Caco-2 (cell line): ENCODE results near the gene YKT6. TPM values are rescaled to one million over a fixed set of nuclear protein-coding genes. Genes with fewer than 3 reads are reported as not detected.

Source experiments
- BruUV-seq: library from RNA; stranded (reverse); fragments of 400-500 nt; replicated peaks from 2 replicates; lab custom pipeline; 2021; lab: Mats Ljungman, UMichigan
- CTCF ChIA-PET: fragments of 300-600 bp; sonication (Branson Sonifier 250); formaldehyde crosslinking; loops from one replicate; lab custom pipeline; 2022; ENCODE audit warnings: antibody characterized with exemption; lab: Charles Lee
- POLR2A ChIA-PET: fragments of 300-600 bp; sonication (Branson Sonifier 250); formaldehyde crosslinking; loops from one replicate; lab custom pipeline; 2022; ENCODE audit warnings: antibody characterized with exemption; lab: Charles Lee
- DNase-seq, 2 experiments: peaks; one replicate each; pipeline versions ENCODE4 v3.0.0 to v3.0.0-alpha.2; 2020 to 2022
- H3K27me3 ChIP-seq: replicated peaks from 2 replicates; pipeline ENCODE4 v1.6.0; 2011; ENCODE audit warnings: low read length; ENCODE audit not compliant: control insufficient read depth, insufficient read depth
- H3K36me3 ChIP-seq: 2 replicates; pipeline ENCODE4 v1.5.1; 2011; ENCODE audit warnings: low read length; ENCODE audit not compliant: control insufficient read depth, insufficient read depth
- H3K4me1 ChIP-seq: fragments of 250-450 bp; sonication (Bioruptor Pico); 2 replicates; pipeline ENCODE4 v1.5.1; 2020; ENCODE audit warnings: mild to moderate bottlenecking
- H3K4me3 ChIP-seq: 2 replicates; pipeline ENCODE4 v1.5.1; 2011; ENCODE audit warnings: low read depth, mild to moderate bottlenecking, control low read depth, low read length
- H3K9me3 ChIP-seq: fragments of 250-450 bp; sonication (Bioruptor Pico); 2 replicates; pipeline ENCODE4 v1.5.1; 2020; ENCODE audit warnings: mild to moderate bottlenecking, moderate library complexity
- H3K27ac Mint-ChIP-seq: one replicate; pipeline ENCODE4 v1.8.0; 2022; ENCODE audit warnings: mixed read lengths; ENCODE audit not compliant: unreplicated experiment
- H3K27me3 Mint-ChIP-seq: one replicate; pipeline ENCODE4 v1.8.0; 2022; ENCODE audit warnings: mixed read lengths; ENCODE audit not compliant: insufficient read depth, unreplicated experiment
- H3K36me3 Mint-ChIP-seq: one replicate; pipeline ENCODE4 v1.8.0; 2022; ENCODE audit warnings: mild to moderate bottlenecking, mixed read lengths; ENCODE audit not compliant: insufficient read depth, unreplicated experiment
- H3K4me1 Mint-ChIP-seq: one replicate; pipeline ENCODE4 v1.8.0; 2022; ENCODE audit warnings: low read depth, mixed read lengths; ENCODE audit not compliant: unreplicated experiment
- H3K4me3 Mint-ChIP-seq: one replicate; pipeline ENCODE4 v1.8.0; 2022; ENCODE audit warnings: mild to moderate bottlenecking, moderate library complexity, mixed read lengths; ENCODE audit not compliant: unreplicated experiment
- H3K9me3 Mint-ChIP-seq: one replicate; pipeline ENCODE4 v1.8.0; 2022; ENCODE audit warnings: mixed read lengths; ENCODE audit not compliant: unreplicated experiment
- intact Hi-C: fragments of 100-400 bp; cut with micrococcal nuclease; formaldehyde crosslinking; loops from one replicate; pipeline ENCODE4 v1.10.0; 2022; ENCODE audit not compliant: unreplicated experiment
- total RNA-seq: library from RNA; stranded (reverse); gene quantifications from 2 replicates; pipeline ENCODE4 v1.2.3, GENCODE V29; 2022
- TF ChIP-seq, protein P1 (sequence below), 2 experiments: fragments of 200-600 bp in 1 of 2; IDR thresholded peaks; 1 replicate in 1 of 2; 2 replicates in 1 of 2; pipeline versions ENCODE4 v1.5.1 to v1.8.0; 2011 to 2022; ENCODE audit warnings: antibody characterized with exemption in 1 of 2, control low read depth in 1 of 2, inconsistent platforms in 1 of 2, low read depth in 1 of 2, low read length in 1 of 2, mild to moderate bottlenecking in 1 of 2, moderate library complexity in 1 of 2; ENCODE audit not compliant: insufficient read depth in 1 of 2, severe bottlenecking in 1 of 2, unreplicated experiment in 1 of 2

Gene YKT6
- total RNA-seq, 1 experiment from 2014 or later: 123 TPM

DNA sequence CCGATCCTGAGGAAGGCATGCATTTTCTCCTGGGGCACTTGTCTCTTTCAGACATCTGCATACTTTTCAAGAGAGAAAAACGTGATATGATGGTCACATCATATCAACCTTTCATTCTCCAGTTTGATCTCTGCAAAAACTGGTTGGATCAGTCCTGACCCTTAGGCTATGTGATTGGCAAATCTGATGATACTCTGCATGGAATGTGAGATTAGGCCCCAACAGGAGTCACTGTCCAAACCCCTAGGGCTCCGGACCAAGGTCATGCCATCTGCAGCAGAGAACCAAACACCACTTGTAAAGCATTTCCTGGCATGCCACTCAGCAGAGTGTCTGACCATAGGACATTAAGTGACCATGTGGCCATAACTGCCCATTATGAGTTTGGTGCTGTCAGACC, 20.1 kb upstream of the YKT6 start:
- no peaks in the 10 kb centered on the region for H3K9me3 Mint-ChIP-seq
- TF ChIP-seq, protein P1, sequence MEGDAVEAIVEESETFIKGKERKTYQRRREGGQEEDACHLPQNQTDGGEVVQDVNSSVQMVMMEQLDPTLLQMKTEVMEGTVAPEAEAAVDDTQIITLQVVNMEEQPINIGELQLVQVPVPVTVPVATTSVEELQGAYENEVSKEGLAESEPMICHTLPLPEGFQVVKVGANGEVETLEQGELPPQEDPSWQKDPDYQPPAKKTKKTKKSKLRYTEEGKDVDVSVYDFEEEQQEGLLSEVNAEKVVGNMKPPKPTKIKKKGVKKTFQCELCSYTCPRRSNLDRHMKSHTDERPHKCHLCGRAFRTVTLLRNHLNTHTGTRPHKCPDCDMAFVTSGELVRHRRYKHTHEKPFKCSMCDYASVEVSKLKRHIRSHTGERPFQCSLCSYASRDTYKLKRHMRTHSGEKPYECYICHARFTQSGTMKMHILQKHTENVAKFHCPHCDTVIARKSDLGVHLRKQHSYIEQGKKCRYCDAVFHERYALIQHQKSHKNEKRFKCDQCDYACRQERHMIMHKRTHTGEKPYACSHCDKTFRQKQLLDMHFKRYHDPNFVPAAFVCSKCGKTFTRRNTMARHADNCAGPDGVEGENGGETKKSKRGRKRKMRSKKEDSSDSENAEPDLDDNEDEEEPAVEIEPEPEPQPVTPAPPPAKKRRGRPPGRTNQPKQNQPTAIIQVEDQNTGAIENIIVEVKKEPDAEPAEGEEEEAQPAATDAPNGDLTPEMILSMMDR (IDR thresholded peaks at IDR 0.05; ENCODE audit: insufficient read depth in 1 of 2, low read depth in 1 of 2, low read length in 1 of 2, severe bottlenecking in 1 of 2, unreplicated experiment in 1 of 2): no peak
- H3K4me3 Mint-ChIP-seq: no peak overlapping the region
- no peak overlapping the region for H3K27ac Mint-ChIP-seq
- ChIA-PET POLR2A (no interaction called here), CTCF (no interaction called here)
- no peaks in the 10 kb centered on the region; the same call in 1 of the 2 replicates for H3K27me3 ChIP-seq
- peaks cover 10% of the 10 kb centered on the region for H3K27me3 Mint-ChIP-seq
- DNase-seq: peak in 1 of 2 experiments; percentile 31
- H3K36me3 Mint-ChIP-seq: no peaks in the 10 kb centered on the region
- intact Hi-C loops: no loop called here
- peaks cover 5% of the 10 kb centered on the region; the same call in 1 of the 2 replicates for H3K9me3 ChIP-seq
- H3K4me3 ChIP-seq: no peak overlapping the region
- peaks cover 9% of the 10 kb centered on the region; the same call in 1 of the 2 replicates for H3K4me1 ChIP-seq
- H3K4me1 Mint-ChIP-seq: no peaks in the 10 kb centered on the region
- no TSS peak for BruUV-seq
- no peaks in the 10 kb centered on the region for H3K36me3 ChIP-seq

DNA sequence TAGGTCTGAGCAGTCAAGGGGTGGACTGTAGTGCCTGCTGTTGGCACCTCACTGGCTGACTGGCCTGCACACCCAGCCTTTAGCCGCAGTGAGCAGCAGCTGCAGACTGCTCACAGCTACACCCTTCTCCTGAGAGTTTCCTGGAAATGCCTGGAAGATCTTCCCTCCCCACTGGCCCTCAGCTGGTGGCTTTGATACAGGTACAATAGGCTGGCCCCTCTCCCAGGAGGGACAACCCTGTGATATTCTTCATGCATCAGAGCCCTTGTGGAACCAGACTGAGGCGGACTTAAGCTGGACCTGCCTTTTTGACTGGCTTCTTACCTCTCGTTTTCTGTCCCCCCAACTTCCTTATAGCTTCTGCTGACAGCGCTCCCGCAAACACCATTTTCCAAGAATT, 18.0 kb upstream of the YKT6 start:
- H3K36me3 ChIP-seq: no peaks in the 10 kb centered on the region
- Mint-ChIP-seq H3K9me3 (no peaks in the 10 kb centered on the region), H3K4me3 (no peak overlapping the region), H3K27me3 (peaks cover 8% of the 10 kb centered on the region), H3K36me3 (no peaks in the 10 kb centered on the region), H3K27ac (no peak overlapping the region), H3K4me1 (no peaks in the 10 kb centered on the region)
- H3K4me1 ChIP-seq: peaks cover 9% of the 10 kb centered on the region; the same call in 1 of the 2 replicates
- intact Hi-C loops: no loop called here
- no peak overlapping the region for H3K4me3 ChIP-seq
- peaks cover 5% of the 10 kb centered on the region; the same call in 1 of the 2 replicates for H3K9me3 ChIP-seq
- BruUV-seq: no TSS peak
- ChIA-PET POLR2A (no interaction called here), CTCF (no interaction called here)
- TF ChIP-seq, protein P1 (IDR thresholded peaks at IDR 0.05; ENCODE audit: insufficient read depth in 1 of 2, low read depth in 1 of 2, low read length in 1 of 2, severe bottlenecking in 1 of 2, unreplicated experiment in 1 of 2): no peak
- H3K27me3 ChIP-seq: no peaks in the 10 kb centered on the region; the same call in 1 of the 2 replicates
- no peak for DNase-seq

DNA sequence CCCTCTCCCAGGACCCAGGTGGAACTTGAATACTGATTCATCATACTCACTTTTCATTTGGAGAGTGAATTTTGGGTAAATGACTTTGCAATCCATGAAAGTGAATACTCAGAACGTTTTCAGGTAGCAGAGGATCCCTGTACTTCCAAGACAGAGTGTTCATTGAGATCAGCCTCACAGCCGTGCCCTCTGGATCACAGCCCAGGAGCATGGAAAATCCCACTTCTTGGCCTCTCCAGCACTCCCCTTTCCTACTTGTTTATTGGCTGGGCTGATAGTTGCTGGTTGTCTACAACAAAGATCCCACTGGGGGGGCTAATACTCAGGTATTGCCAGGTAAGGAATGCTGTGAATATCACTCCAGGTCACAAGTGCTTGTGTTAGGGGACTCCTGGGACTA, 17.4 kb upstream of the YKT6 start:
- Histone ChIP-seq H3K9me3 (peaks cover 5% of the 10 kb centered on the region; the same call in 1 of the 2 replicates), H3K36me3 (no peaks in the 10 kb centered on the region), H3K4me1 (peaks cover 9% of the 10 kb centered on the region; the same call in 1 of the 2 replicates), H3K4me3 (no peak overlapping the region), H3K27me3 (no peaks in the 10 kb centered on the region; the same call in 1 of the 2 replicates)
- H3K9me3 Mint-ChIP-seq: no peaks in the 10 kb centered on the region
- POLR2A ChIA-PET: no interaction called here
- DNase-seq: no peak
- BruUV-seq: no TSS peak
- no peak overlapping the region for H3K4me3 Mint-ChIP-seq
- CTCF ChIA-PET: no interaction called here
- H3K36me3 Mint-ChIP-seq: no peaks in the 10 kb centered on the region
- peaks cover 7% of the 10 kb centered on the region for H3K27me3 Mint-ChIP-seq
- intact Hi-C loops: no loop called here
- H3K27ac Mint-ChIP-seq: no peak overlapping the region
- no peaks in the 10 kb centered on the region for H3K4me1 Mint-ChIP-seq
- TF ChIP-seq, protein P1 (IDR thresholded peaks at IDR 0.05; ENCODE audit: insufficient read depth in 1 of 2, low read depth in 1 of 2, low read length in 1 of 2, severe bottlenecking in 1 of 2, unreplicated experiment in 1 of 2): no peak
